ENCODE data around the gene FBXL15. TPM values are rescaled to one million over a fixed set of nuclear protein-coding genes. Genes with fewer than 3 reads are reported as not detected.
"Not testable (repeated sequence)": the region's sequence is repeated elsewhere in the genome, so short reads cannot be mapped to it uniquely, and the experiment has no call there.

The FBXL15 gene
- polyA plus RNA-seq, 12 donors, result 2.6 to 7.2 (median 3.9) TPM; not detected in 2

- DNase-seq, result not testable (repeated sequence)
Measured at GRCh38 chr10:102454662-102455487, 34.2 kb downstream of the FBXL15 start.

GRCh38 chr10:102455893-102456471, 35.3 kb downstream of the FBXL15 start:
- DNase-seq, result no peak

DNA sequence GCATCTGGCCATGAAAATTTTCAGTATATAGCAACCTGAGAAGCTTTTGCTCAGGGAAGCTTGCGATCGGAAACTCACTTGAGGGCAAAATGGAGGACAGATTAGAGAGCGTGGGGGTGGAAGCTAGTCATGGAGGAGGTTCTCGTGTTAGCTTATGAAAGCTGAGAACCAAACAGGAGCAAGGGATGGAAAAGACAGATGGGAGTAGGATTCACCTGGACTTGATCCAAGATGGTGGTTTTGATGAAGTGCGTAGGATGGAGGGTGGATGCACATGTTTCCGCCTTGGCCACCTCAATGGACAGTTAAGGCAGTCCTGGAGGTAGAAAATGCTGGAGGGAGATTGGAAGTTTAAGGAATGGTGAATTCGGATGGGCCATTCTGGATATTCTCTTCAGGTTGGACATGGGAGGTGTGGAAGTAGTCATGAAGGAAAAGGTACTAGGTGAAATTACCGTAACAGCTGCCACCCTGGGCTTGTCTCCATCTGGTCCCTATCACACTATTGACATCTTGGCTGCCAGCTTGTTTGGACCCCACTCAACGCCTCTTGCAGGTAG, 37.0 kb downstream of the FBXL15 start:
- no peak for DNase-seq

DNA sequence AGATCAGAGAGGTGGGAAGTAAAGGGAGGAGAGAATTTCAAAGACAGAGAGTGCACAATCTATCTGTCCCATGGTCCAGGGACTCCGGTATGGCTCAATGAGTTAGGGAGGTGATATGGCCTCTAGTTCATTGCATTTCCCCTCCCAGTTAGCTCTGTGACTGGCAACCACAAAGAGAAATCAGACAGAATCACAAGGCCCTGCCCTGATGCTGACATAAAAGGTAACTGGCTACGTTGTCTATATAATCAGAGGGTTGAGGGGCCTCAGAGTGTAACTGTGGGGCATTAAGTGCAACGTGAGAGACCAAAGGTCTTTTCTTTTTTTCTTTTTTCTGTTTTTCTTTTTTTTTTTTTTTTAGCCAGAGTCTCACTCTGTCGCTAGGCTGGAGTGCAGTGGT, 38.0 kb downstream of the FBXL15 start:
- no peak for DNase-seq

- DNase-seq, result no peak
Measured at GRCh38 chr10:102460836-102461186, 40.2 kb downstream of the FBXL15 start.

DNA sequence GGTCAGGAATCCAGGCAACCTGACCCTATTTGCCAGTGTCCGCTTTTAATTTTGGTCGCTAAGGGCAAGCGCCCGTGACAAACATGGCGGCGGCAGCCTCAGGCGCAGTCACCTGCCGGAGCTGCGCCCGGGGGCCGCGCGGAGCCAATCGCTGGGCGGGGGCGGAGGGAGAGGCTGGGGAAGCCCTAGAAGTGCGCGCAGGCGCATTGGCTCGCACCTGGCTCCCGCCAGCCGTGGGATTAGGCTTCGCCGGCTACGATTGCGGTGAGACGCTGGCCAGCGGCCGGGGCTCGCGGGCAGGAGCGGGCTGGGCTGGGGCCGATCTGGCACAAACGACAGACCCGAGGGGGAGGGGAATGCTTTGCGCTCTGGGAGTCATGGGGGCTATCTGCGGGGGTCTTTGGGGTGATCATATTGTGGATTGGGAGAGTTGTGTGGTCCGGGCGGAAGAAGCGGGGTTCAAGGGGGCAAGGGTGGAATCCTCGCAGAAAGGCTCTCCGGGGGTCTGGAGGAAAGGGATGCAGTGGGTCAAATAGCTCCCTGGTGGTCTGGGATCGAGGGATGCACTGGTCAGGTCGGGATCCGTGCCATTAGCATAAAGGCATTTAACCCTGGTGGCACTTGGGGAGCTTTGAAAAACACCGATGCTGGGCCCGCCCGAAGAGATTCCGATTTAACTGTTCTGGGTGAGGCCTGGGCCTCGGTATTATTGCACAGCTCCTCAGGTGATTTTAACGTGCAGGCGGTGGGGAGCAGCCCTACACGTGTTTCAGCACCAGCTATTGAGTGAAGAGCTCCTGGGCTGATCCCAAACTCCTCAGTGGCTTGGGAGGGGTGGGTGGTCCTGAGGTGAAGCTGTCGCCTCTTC, 40.8 kb downstream of the FBXL15 start:
- DNase-seq, result peak; percentile 58

DNA sequence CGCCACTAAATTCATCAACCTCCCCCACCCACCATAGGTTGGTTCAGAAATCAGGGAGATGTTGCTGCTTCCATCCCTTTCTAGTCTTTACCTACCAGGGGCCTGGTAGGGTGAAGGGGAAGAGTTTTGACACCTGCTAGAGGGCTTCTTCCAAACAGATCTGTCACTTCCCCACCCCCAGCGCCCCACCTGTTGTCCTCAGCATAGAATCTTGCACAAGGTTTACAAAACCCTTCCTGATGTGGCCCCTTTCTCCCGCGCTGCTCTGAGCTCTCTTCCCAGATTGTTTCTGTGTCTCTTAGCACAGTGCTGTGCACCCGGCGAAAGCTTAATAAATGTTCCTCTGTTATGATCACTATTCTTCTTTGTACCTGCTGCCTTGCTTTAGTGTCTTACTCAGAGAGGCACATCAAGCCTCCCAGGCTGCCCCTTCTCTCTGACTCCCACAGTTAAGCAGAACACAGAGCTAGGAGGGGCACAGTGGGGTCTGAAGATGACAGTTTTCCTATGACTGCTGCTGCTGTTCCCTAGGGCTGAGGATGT, 41.9 kb downstream of the FBXL15 start:
- DNase-seq, result no peak

DNA sequence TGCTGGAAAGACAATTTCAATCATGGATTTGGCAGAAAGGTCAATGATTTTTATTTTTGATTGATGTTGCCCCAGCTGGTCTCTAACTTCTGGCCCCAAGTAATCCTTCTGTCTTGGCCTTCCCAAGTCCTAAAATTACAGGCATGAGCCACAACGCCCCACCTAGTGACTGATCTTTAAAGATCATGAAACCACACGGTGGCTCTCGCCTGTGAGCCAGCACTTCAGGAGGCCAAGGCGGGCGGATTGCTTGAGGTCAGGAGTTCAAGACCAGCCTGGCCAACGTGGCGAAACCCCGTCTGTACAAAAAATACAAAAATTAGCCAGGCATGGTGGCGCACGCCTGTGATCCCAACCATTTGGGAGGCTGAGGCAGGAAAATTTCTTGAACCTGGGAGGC, 43.3 kb downstream of the FBXL15 start:
- DNase-seq, result no peak

DNA sequence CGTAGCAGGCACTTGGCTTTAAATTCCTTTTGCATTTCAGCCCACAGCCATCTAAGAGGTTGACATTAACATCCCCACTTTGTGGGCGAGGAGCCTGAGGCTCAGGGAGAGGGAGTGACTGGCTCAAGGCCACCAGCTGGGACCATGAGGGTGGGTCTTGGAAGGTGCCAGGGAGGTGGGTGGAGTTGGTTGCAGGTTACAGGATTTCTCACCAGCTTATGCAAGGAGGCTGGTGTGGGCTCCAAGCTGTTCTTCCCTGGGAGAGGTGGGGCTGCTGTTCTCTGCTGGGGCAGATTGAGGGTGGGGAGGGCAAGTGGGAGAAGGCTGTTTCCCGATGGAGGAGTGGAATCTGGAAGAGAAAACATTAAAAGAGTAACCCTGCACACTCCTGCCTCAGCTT, 44.8 kb downstream of the FBXL15 start:
- no peak for DNase-seq

GRCh38 chr10:102467318-102467717, 46.7 kb downstream of the FBXL15 start:
- no peak for DNase-seq

DNA sequence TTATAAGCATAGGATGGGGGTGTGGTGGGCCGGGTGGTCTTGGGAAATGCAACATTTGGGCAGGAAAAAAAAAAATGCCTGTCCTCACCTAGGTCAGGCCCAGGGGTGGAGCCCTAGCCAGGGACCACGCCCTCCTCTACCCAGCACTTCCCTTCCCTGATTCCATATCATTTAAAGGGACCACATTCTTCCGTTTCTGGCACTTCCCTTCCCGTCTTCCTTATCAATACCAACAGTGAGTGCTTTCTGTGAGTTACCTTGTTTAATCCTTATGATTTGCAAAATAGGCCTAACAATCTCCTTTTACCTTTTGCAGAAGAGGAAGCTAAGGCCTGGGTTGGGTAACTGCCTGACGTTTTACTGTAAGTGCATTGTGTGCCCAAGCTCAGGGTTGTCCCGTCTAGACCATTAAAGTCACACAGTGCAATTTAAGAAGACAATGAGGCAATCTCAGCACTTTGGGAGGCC, 47.4 kb downstream of the FBXL15 start:
- DNase-seq, result no peak

DNA sequence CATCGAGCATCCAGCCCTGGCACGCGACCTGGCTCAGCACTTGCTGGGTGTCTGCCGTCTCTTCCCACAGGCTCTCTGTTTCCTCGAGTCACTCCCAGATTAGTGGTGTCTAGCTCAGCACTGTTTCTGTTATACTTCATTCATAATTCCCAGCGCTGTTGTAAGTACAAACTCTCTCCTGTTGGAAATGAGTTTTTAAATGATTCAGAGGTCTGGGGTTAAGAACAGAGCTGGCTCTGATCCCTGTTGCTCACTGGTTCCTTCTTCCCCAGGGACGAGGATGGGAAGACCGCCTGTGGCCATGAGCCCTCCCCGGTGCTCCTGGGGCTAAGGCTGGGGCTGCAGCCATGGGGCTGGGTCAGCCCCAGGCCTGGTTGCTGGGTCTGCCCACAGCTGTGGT, 48.0 kb downstream of the FBXL15 start:
- DNase-seq, result no peak

DNA sequence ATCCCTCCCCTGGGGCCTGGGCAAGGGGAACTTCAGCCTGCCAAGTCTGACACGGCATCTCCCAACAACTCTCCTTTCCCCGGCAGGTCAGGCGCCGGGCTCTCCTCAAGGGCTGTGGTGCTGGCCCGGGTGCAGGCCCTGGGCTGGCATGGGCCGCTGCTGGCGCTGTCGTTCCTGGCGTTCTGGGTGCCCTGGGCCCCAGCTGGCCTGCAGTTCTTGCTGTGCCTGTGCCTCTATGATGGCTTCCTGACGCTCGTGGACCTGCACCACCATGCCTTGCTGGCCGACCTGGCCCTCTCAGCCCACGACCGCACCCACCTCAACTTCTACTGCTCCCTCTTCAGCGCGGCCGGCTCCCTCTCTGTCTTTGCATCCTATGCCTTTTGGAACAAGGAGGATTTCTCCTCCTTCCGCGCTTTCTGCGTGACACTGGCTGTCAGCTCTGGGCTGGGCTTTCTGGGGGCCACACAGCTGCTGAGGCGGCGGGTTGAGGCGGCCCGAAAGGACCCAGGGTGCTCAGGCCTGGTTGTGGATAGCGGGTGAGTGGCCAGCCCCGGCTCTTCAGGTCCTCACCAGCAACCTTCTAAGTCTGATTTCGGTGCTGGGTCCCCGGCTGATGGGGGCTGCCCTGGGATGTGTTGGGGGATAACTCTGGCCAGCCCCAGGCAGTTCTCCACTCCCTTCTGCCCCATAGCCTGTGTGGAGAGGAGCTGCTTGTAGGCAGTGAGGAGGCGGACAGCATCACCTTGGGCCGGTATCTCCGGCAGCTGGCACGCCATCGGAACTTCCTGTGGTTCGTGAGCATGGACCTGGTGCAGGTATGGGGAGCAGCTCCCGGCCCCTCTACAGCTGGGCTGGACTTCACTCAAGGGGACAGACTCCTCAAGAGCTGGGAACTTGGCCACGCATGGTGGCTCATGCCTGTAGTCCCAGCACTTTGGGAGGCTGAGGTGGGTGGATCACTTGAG, 50.2 kb downstream of the FBXL15 start:
- no peak for DNase-seq

Other genes starting within 250 kb of the FBXL15 start
- gene ELOVL3, start 194.5 kb upstream of the FBXL15 start, polyA plus RNA-seq (ENCODE audit: insufficient read length in 12 of 12), result 1 to 10 TPM in 1 of 12 donors, under 1 TPM in 9, not detected in 2; 0.39 to 1.3 (median 0.58) TPM
- gene PITX3, start 179.3 kb upstream of the FBXL15 start, polyA plus RNA-seq (ENCODE audit: insufficient read length in 12 of 12), result 10 to 100 TPM in 8 of 12 donors, 1 to 10 TPM in 3, not detected in 1; 7.0 to 26.2 (median 12.8) TPM
- 10 to 100 TPM in 11 of 12 donors, not detected in 1; 29.2 to 56.2 (median 50.1) TPM for gene GBF1, start 175.3 kb upstream of the FBXL15 start, polyA plus RNA-seq (ENCODE audit: insufficient read length in 12 of 12)
- gene NFKB2, start 25.1 kb upstream of the FBXL15 start, polyA plus RNA-seq (ENCODE audit: insufficient read length in 12 of 12), result 10 to 100 TPM in 11 of 12 donors, not detected in 1; 11.2 to 29.2 (median 14.8) TPM
- gene PSD, start 2.1 kb upstream of the FBXL15 start, polyA plus RNA-seq (ENCODE audit: insufficient read length in 12 of 12), result 10 to 100 TPM in 2 of 12 donors, 1 to 10 TPM in 9, not detected in 1; 2.6 to 25.8 (median 5.0) TPM
- gene CUEDC2, start 11.7 kb downstream of the FBXL15 start, polyA plus RNA-seq (ENCODE audit: insufficient read length in 12 of 12), result 10 to 100 TPM in 11 of 12 donors, not detected in 1; 35.7 to 58.9 (median 51.1) TPM
- under 1 TPM in 6 of 12 donors, not detected in 6; 0.11 to 0.39 (median 0.18) TPM for gene C10orf95, start 30.7 kb downstream of the FBXL15 start, polyA plus RNA-seq (ENCODE audit: insufficient read length in 12 of 12)
- 10 to 100 TPM in 11 of 12 donors, not detected in 1; 53.7 to 88.2 (median 81.1) TPM for gene ACTR1A, start 81.9 kb downstream of the FBXL15 start, polyA plus RNA-seq (ENCODE audit: insufficient read length in 12 of 12)
- 10 to 100 TPM in 11 of 12 donors, not detected in 1; 10.8 to 24.1 (median 15.3) TPM for gene SUFU, start 83.1 kb downstream of the FBXL15 start, polyA plus RNA-seq (ENCODE audit: insufficient read length in 12 of 12)
- gene TRIM8, start 223.6 kb downstream of the FBXL15 start, polyA plus RNA-seq (ENCODE audit: insufficient read length in 12 of 12), result 100 to 1,000 TPM in 2 of 12 donors, 10 to 100 TPM in 10; 60.8 to 367 (median 74.1) TPM